ENCODE results near the gene PACSIN1. TPM values are rescaled to one million over a fixed set of nuclear protein-coding genes. Genes with fewer than 3 reads are reported as not detected.

PACSIN1 gene
- total RNA-seq, 1 experiment from 2014 or later, result 5.0 TPM

DNA sequence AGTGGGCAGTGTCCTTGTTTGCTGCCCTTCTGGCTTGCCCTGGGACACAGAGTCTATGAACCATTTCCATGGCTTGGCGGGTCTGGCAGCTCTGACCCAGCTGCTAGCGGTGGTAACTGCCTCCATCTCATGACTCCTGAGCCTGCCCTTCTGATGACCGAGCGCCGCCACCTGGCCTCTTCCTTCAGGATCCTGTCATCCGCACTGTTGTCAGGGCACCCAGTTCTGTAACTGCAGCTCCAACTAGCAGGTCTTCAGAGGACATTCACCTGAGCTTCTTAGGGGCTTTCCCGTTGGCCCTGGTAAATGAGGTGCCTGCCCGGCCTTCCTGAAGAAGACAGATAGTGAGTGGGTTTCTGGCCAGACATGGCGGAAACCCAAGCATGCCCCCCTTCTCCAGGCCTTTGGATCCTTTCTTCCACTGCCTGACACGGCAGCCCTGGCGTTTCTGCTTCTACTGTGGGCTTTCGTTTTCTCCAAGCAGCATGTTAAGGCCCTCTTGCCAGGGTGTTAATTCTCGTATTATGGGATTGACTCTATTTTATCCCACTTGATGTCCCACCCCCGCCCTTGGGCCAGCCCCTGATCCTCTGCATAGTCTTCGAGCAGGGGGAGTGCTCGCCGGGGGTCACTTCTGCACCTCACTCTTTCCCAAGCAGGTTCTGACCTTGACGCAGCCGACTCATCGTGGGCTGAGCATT lies 24.7 kb downstream of the PACSIN1 start:
- Histone ChIP-seq H3K4me1 (ENCODE audit: control insufficient read depth in 1 of 2, insufficient read depth in 2 of 2, low read length in 2 of 2) (peaks cover 0 to 9% of the 10 kb centered on the region in 2 experiments; a peak in 1 of 4 replicates), H2AFZ (ENCODE audit: low read depth, low read length, poor library complexity, severe bottlenecking) (no peak overlapping the region), H3K4me3 (replicated peaks in 1 of 2; ENCODE audit: low read depth in 1 of 2, low read length in 2 of 2) (no peak overlapping the region), H3K79me2 (ENCODE audit: insufficient read depth, low read length) (no peaks in the 10 kb centered on the region), H3K9ac (ENCODE audit: low read length) (no peak overlapping the region), H4K20me1 (ENCODE audit: insufficient read depth) (no peaks in the 10 kb centered on the region), H3K9me3 (ENCODE audit: control insufficient read depth in 1 of 2, insufficient read depth in 1 of 2, low read depth in 1 of 2, low read length in 2 of 2) (no peaks in the 10 kb centered on the region), H3K9me2 (ENCODE audit: insufficient read depth) (no peaks in the 10 kb centered on the region), H3K27me3 (ENCODE audit: insufficient read depth, low read length) (no peaks in the 10 kb centered on the region), H3K36me3 (ENCODE audit: control insufficient read depth in 1 of 2, insufficient read depth in 2 of 2, low read length in 2 of 2) (no peaks in the 10 kb centered on the region), H3K27ac (ENCODE audit: low read depth, low read length) (no peak overlapping the region), H3K4me2 (ENCODE audit: low read length) (no peak overlapping the region)
- ATAC-seq, result no peak
- DNase-seq (ENCODE audit: low read depth, low spot score), result no peak
- RAD21 ChIA-PET (ENCODE audit: low non-redundant PET in 1 of 2, low total read pairs in 2 of 2, uncharacterized antibody in 2 of 2, unreplicated experiment in 2 of 2), result no interaction called here
- intact Hi-C loops (cut with micrococcal nuclease), result no loop called here
- TF ChIP-seq CEBPB (IDR thresholded peaks at IDR 0.05; ENCODE audit: low read depth) (no peak), POLR2AphosphoS5 (IDR thresholded peaks at IDR 0.05; ENCODE audit: low read depth, low read length) (no peak), POLR2A (IDR thresholded peaks at IDR 0.05; ENCODE audit: borderline replicate concordance, extremely low read depth, insufficient read depth, insufficient read length) (no peak), YY1 (IDR thresholded peaks at IDR 0.05; ENCODE audit: extremely low read depth, insufficient replicate concordance, low read depth, low read length) (no peak), SRF (IDR thresholded peaks at IDR 0.05; ENCODE audit: low read depth) (no peak)
- TF ChIP-seq, protein P1, sequence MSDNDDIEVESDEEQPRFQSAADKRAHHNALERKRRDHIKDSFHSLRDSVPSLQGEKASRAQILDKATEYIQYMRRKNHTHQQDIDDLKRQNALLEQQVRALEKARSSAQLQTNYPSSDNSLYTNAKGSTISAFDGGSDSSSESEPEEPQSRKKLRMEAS (IDR thresholded peaks at IDR 0.05), result no peak
- TF ChIP-seq, protein P2, sequence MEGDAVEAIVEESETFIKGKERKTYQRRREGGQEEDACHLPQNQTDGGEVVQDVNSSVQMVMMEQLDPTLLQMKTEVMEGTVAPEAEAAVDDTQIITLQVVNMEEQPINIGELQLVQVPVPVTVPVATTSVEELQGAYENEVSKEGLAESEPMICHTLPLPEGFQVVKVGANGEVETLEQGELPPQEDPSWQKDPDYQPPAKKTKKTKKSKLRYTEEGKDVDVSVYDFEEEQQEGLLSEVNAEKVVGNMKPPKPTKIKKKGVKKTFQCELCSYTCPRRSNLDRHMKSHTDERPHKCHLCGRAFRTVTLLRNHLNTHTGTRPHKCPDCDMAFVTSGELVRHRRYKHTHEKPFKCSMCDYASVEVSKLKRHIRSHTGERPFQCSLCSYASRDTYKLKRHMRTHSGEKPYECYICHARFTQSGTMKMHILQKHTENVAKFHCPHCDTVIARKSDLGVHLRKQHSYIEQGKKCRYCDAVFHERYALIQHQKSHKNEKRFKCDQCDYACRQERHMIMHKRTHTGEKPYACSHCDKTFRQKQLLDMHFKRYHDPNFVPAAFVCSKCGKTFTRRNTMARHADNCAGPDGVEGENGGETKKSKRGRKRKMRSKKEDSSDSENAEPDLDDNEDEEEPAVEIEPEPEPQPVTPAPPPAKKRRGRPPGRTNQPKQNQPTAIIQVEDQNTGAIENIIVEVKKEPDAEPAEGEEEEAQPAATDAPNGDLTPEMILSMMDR (IDR thresholded peaks at IDR 0.05 in 2 of 3, conservative IDR thresholded peaks at IDR 0.05 in 1 of 3; ENCODE audit: borderline replicate concordance in 1 of 3, insufficient read depth in 1 of 3, low read depth in 2 of 3, low read length in 2 of 3), result no peak
- POLR2A ChIA-PET, result no interaction called here
- CTCF ChIA-PET, result no interaction called here
- BruUV-seq (replicated peaks), result no TSS peak

DNA sequence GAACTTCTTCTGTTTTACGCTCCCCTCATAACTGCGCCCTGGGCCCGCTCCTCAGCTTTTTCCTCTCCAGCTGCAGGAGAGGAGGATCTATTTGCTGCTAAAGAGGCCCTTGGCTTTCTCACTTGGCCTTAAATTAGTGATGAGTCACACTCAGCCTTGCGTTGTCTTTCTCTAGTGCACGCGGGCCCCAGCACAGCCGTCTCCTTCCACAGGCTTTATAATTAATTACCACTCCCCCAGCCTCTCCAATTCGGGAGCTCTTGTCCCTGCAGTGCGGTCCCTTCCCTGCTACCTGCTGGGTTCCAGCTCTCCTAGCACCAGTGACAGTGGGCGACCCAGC lies 25.2 kb downstream of the PACSIN1 start:
- Histone ChIP-seq H3K4me3 (replicated peaks in 1 of 2; ENCODE audit: low read depth in 1 of 2, low read length in 2 of 2) (no peak overlapping the region), H3K27ac (ENCODE audit: low read depth, low read length) (no peak overlapping the region), H3K9me3 (ENCODE audit: control insufficient read depth in 1 of 2, insufficient read depth in 1 of 2, low read depth in 1 of 2, low read length in 2 of 2) (no peaks in the 10 kb centered on the region), H2AFZ (ENCODE audit: low read depth, low read length, poor library complexity, severe bottlenecking) (no peak overlapping the region), H3K9ac (ENCODE audit: low read length) (no peak overlapping the region), H3K79me2 (ENCODE audit: insufficient read depth, low read length) (no peaks in the 10 kb centered on the region), H3K4me2 (ENCODE audit: low read length) (no peak overlapping the region), H3K4me1 (ENCODE audit: control insufficient read depth in 1 of 2, insufficient read depth in 2 of 2, low read length in 2 of 2) (peaks cover 0 to 9% of the 10 kb centered on the region in 2 experiments; a peak in 1 of 4 replicates), H3K36me3 (ENCODE audit: control insufficient read depth in 1 of 2, insufficient read depth in 2 of 2, low read length in 2 of 2) (no peaks in the 10 kb centered on the region), H3K9me2 (ENCODE audit: insufficient read depth) (no peaks in the 10 kb centered on the region), H3K27me3 (ENCODE audit: insufficient read depth, low read length) (no peaks in the 10 kb centered on the region), H4K20me1 (ENCODE audit: insufficient read depth) (no peaks in the 10 kb centered on the region)
- RAD21 ChIA-PET (ENCODE audit: low non-redundant PET in 1 of 2, low total read pairs in 2 of 2, uncharacterized antibody in 2 of 2, unreplicated experiment in 2 of 2), result no interaction called here
- DNase-seq (ENCODE audit: low read depth, low spot score) (no peak), ATAC-seq (no peak)
- intact Hi-C loops (cut with micrococcal nuclease), result no loop called here
- CTCF ChIA-PET, result no interaction called here
- no TSS peak for BruUV-seq (replicated peaks)
- POLR2A ChIA-PET, result no interaction called here
- TF ChIP-seq TCF7L2 (IDR thresholded peaks at IDR 0.05; ENCODE audit: borderline replicate concordance, extremely low read depth, insufficient read depth, insufficient read length) (no peak), ZNF274 (IDR thresholded peaks at IDR 0.05; ENCODE audit: low read depth, low read length) (no peak), JUND (IDR thresholded peaks at IDR 0.05) (no peak), CBX3 (IDR thresholded peaks at IDR 0.05; ENCODE audit: low read depth) (no peak), EZH2 (IDR thresholded peaks at IDR 0.05) (no peak), POLR2AphosphoS5 (IDR thresholded peaks at IDR 0.05; ENCODE audit: low read depth, low read length) (no peak)
- TF ChIP-seq, protein P3, sequence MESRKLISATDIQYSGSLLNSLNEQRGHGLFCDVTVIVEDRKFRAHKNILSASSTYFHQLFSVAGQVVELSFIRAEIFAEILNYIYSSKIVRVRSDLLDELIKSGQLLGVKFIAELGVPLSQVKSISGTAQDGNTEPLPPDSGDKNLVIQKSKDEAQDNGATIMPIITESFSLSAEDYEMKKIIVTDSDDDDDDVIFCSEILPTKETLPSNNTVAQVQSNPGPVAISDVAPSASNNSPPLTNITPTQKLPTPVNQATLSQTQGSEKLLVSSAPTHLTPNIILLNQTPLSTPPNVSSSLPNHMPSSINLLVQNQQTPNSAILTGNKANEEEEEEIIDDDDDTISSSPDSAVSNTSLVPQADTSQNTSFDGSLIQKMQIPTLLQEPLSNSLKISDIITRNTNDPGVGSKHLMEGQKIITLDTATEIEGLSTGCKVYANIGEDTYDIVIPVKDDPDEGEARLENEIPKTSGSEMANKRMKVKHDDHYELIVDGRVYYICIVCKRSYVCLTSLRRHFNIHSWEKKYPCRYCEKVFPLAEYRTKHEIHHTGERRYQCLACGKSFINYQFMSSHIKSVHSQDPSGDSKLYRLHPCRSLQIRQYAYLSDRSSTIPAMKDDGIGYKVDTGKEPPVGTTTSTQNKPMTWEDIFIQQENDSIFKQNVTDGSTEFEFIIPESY (IDR thresholded peaks at IDR 0.05; ENCODE audit: extremely low read depth, insufficient replicate concordance, low read length), result no peak
- TF ChIP-seq, protein P1 (IDR thresholded peaks at IDR 0.05), result no peak
